Ovary (tissue), 3 donors: ENCODE measurements around the gene PRSS27.

Experiments
- POLR2A ChIP-seq: fragments of 450-650 bp; IDR thresholded peaks from one replicate; pipeline ENCODE4 v1.6.1; 2017; ENCODE audit warnings: antibody characterized with exemption, mild to moderate bottlenecking, moderate library complexity
- TF ChIP-seq, protein P1 (sequence below), 3 donors: fragments of 450-650 bp in 2 of 3; fragments of 200-600 bp in 1 of 3; IDR thresholded peaks; one replicate each; pipeline versions ENCODE4 v1.5.1 to v1.8.0; 2016 to 2022; ENCODE audit warnings: antibody characterized with exemption in 3 of 3, mild to moderate bottlenecking in 1 of 3
- donor health status: DM: no; HTN: no; CAD: no.

DNA sequence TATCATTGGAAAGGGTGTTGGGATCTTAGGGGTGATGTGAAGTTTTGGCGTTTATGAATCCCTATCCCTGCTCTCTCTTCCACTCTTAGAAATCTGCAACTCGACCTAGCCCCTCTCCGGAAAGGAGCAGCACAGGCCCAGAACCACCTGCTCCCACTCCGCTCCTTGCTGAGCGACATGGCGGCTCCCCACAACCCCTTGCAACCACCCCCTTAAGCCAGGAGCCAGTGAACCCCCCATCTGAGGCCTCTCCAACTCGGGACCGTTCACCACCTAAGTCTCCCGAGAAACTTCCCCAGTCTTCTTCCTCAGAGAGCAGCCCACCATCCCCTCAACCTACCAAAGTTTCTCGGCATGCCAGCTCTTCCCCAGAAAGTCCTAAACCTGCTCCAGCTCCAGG lies 41.4 kb upstream of the PRSS27 start:
- TF ChIP-seq, protein P1, sequence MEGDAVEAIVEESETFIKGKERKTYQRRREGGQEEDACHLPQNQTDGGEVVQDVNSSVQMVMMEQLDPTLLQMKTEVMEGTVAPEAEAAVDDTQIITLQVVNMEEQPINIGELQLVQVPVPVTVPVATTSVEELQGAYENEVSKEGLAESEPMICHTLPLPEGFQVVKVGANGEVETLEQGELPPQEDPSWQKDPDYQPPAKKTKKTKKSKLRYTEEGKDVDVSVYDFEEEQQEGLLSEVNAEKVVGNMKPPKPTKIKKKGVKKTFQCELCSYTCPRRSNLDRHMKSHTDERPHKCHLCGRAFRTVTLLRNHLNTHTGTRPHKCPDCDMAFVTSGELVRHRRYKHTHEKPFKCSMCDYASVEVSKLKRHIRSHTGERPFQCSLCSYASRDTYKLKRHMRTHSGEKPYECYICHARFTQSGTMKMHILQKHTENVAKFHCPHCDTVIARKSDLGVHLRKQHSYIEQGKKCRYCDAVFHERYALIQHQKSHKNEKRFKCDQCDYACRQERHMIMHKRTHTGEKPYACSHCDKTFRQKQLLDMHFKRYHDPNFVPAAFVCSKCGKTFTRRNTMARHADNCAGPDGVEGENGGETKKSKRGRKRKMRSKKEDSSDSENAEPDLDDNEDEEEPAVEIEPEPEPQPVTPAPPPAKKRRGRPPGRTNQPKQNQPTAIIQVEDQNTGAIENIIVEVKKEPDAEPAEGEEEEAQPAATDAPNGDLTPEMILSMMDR (IDR thresholded peaks at IDR 0.05) = no peak
- no peak for TF ChIP-seq POLR2A
